Hepatocyte (in vitro differentiated cells): Measurements from ENCODE around the gene SH3RF1.

Experiments used
- CTCF ChIP-seq: fragments of 200-600 bp; sonication (generic); IDR thresholded peaks from 2 replicates; pipeline ENCODE4 v1.5.1; 2016; ENCODE audit warnings: antibody characterized with exemption, mild to moderate bottlenecking; ENCODE audit not compliant: poor library complexity
- EZH2phosphoT487 ChIP-seq: fragments of 200-600 bp; sonication (generic); IDR thresholded peaks from one replicate; pipeline ENCODE4 v1.6.1; 2018; ENCODE audit warnings: antibody characterized with exemption, mild to moderate bottlenecking, low read depth, moderate library complexity; ENCODE audit not compliant: unreplicated experiment, severe bottlenecking

GRCh38 chr4:169115144-169115896 is 155.4 kb downstream of the SH3RF1 start:
- no peak for TF ChIP-seq CTCF
- TF ChIP-seq EZH2phosphoT487: no peak
